GM19238 (cell line): ENCODE data around the gene EIF4EBP3.

Experiments used
- DNase-seq: peaks from one replicate; pipeline ENCODE4 v3.0.0; 2011; ENCODE audit warnings: low spot score; ENCODE audit not compliant: insufficient read length

The EIF4EBP3 gene

DNA sequence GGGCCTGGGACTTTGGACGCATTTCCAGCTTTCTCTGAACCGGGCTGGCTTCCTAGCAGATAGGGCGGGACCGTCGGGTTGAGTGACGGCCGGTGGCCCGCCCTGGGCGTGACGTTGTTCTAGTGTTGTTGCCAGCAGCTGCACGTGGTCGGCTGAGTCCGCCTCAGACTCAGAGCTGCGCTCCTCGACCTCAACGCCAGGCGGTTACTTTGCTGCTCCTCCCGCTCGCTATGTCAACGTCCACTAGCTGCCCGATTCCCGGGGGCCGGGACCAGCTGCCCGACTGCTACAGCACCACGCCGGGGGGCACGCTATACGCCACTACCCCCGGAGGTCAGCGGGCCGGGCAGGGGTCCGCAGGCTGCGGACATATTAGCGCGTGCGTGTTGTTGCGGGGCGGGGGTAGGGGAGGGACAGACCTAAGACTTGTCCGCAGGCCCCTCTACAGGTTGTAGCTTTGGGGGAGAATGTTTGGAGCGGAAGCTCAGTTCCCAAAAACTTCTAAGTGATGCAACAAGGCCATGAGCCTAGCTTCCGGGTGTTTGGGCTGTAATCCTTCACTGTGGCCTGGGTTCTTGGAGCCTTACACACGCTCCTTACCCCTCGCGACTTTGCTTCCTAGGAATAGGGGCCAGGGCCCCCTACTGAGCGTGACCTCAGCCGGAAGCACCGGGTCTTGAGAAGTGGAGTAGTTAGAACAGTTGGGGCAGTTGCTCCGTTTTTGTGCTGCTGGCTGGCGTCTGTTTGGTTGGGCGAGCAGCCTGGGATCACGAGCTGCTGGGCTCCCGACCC lies at the start of gene EIF4EBP3:
TSS of gene EIF4EBP3 (plus strand) at position 155 of the 792 bp plus-strand sequence. CDS start at position 231, 76 bp downstream.
- DNase-seq = peak; percentile 81

DNA sequence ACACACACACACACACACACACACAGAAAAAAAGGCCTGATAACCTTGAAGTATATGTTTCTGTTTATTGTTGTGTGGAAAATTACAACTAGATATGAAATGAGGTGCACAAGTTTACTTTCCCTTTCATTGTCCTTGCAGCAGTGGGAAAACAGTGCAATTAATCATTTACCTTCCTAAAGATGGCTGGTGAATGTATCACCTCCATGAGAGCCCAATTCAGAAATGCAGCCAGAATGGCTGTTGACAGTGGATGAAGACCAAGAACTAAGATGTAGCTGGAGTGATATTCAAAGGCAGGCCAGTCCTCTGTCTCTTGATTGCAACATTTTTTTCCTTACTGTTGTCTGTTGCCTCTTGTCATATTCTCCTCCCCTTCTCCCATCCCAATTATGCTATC lies 49.6 kb upstream of the EIF4EBP3 start:
- DNase-seq = no peak

DNA sequence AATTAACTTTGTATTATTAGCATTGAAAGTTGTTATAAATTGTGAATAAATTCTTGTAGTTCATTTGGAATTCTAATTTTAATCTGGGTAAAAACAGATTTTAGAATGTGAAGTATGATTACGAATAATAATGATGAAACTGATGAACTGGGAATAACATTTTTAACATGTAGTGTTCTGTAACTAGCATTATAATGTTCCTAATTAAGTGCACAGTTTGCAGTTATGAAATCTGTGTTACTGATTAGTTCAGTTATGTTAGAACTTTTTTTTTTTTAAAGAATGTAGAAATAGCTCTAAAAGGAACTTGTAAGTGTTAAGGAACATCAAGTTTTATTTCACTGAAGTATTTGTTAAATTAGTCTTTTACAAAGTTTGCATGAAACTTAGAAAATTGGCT lies 48.9 kb upstream of the EIF4EBP3 start:
- DNase-seq = no peak

DNA sequence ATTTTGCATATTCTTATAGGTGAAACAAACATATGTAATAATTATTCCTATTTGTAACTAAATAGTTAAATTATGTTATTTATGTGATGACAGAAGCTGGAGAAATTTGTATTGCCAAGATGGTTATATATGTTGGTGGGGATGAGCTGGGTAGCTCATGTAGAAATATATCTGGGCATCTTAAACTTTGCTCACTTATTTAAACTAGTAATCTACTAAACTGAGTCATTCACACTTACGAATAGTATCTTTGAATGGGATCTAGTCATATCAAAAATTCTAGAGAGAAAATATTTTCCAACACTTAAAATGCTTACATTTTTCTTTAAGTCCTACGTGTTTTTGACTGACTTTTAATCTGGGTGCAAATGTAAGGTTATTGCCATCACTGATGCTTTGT lies 44.6 kb upstream of the EIF4EBP3 start:
- DNase-seq = no peak

DNA sequence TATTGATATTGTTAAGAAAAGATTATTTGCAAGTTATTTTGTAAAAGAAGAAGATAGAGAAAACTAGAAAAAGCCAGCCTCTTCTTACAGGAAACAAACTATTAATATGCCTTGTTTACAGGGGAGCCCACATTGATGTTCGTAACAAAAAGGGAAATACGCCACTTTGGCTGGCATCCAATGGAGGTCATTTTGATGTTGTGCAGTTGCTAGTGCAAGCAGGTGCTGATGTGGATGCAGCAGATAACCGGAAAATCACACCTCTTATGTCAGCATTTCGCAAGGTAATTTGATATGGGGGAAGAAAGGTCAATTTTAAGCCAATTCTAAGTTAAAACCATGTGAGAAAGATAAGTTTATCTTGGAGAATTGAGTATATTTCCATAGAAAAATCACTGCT lies 37.6 kb upstream of the EIF4EBP3 start:
- DNase-seq = no peak

DNA sequence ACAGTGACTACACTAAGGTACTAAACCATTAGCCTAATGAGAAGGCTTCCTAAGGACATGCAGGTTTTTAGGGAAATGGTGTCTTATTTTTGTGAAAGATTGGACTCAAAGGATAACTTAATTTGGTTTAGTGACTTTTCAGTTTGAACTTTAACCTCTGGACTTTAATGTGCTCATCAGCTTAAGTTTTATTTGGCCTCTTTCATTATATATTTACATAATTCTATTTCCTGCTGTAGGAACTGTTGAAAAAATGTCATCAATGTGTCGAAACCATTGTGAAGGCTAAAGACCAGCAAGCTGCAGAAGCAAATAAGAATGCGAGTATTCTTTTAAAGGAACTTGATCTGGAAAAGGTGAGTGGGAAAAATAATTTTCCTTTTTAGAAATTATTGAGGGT lies 34.3 kb upstream of the EIF4EBP3 start:
- no peak for DNase-seq

DNA sequence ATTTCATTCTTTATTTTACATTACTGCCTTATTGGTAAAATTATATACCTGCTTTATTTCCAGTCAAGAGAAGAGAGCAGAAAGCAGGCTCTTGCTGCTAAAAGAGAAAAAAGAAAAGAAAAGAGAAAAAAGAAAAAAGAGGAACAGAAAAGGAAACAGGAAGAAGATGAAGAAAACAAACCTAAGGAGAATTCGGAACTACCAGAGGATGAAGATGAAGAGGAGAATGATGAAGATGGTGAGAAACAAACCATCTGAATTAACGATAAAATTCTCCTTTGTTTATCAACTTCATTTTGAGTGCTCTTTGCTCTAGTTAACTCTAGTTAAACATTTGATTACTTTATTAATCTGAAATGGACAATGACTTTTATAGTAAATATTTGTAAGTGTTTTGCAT lies 23.5 kb upstream of the EIF4EBP3 start:
- DNase-seq = no peak

DNA sequence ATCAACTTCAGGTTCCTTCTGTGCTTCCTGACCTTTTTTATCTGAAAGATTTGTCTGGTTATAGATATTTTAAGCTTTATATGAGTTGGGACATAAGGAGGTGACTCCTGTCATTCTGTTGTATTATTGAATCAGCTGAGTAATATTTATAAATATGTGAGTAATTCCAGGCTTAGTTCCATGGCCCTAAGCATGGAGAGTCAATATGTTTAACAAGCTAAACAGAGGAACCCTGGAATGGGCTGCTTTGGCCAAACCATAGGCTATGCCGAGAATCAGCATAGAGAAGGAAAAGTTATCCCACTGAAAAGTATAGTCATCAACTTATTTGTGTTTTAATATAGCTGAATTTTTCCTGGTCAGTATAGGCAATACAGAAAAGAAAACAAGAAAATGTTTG lies 7.2 kb upstream of the EIF4EBP3 start:
- DNase-seq = no peak

DNA sequence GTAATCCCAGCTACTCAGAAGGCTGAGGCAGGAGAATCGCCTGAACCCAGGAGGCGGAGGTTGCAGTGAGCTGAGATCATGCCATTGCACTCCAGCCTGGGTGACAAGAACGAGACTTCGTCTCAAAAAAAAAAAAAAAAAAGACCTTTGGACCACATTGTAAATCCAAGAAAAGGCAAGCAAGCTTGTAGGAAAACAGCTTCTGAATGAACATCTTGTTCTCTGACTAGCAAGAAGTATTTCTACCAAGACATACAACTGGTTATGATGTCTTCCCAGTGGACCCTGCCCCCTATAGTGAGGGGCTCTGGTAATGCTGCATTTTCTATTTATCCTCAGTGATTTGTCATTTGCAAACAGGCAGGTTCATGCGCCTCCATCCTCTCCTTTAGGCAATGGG lies 4.5 kb upstream of the EIF4EBP3 start:
- no peak for DNase-seq

DNA sequence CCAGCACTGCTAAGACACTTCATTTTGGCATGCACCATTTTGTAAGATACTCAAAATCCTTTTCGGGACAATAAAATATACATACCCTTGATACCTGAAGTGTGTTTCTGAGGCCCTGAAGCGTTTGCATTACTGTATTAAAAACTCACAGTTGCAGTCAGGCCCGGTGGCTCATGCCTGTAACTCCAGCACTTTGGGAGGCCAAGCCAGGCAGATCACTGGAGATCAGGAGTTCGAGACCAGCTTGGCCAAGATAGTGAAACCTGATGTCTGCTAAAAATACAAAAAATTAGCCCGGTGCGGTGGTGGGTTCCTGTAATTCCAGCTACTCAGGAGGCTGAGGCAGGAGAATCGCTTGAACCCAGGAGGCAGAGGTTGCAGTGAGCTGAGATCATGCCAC lies 2.5 kb upstream of the EIF4EBP3 start:
- DNase-seq = no peak

DNA sequence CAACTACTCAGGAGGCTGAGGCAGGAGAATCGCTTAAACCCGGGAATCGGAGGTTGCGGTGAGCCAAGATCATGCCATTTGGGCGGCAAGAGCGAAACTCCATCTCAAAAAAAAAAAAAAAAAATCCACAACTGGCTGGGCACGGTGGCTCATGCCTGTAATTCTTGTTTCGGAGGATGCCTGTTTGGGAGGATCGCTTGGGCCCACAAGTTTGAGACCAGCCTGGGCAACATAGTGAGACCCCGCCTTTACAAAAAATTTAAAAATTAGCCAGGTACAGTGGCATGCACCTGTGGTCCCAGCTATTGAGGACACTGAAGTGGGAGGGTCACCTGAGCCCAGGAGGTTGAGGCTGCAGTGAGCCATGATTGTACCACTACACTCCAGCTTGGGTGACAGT lies 1.9 kb upstream of the EIF4EBP3 start:
- no peak for DNase-seq

DNA sequence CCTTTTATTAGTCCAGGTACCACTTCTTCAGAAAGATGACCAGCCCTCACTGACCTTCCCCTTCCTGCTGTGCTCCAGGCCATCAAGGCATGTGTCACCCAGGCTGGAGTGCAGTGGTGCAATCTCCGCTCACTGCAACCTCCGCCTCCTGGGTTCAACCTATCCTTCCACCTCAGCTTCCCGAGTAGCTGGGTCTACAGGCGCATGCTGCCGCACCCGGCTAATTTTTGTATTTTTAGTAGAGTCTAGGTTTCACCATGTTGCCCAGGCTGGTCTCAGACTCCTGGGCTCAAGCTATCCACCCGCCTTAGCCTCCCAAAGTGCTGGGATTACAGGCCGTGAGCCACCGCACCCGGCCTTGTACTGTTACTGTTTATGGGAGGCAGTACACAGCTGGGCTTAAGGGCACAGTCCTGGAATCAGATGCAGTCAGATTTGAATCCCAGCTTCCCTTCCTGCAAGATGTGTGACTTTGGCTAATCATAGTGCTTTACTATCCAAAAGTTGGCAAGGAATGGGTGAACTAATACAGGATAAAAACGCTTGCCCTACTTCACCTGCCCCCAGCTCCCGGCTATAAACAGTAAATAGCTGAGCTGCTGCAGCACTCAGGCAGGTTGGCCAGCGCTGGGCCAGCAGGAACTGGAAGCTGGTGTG lies 483 bp upstream of the EIF4EBP3 start:
- no peak for DNase-seq

DNA sequence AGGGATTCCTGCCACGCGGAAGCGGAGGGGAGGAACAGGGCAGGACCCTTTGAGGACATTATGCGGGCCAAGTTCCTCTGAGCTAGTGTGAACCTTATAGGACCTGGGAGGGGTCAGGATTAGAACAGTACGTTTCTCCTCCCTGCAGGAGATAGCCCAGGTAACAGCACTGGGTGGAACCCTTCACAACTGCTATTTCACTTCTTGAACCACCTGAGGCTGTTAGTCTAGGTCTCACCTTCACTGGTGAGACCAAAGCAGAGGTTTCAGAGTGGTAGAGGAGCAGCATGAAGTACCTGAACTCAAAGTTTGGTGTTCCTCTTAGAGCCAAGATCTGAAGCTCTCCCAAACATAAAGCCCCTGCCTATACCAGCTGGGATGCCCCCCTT lies 832 bp downstream of the EIF4EBP3 start:
- DNase-seq = no peak

DNA sequence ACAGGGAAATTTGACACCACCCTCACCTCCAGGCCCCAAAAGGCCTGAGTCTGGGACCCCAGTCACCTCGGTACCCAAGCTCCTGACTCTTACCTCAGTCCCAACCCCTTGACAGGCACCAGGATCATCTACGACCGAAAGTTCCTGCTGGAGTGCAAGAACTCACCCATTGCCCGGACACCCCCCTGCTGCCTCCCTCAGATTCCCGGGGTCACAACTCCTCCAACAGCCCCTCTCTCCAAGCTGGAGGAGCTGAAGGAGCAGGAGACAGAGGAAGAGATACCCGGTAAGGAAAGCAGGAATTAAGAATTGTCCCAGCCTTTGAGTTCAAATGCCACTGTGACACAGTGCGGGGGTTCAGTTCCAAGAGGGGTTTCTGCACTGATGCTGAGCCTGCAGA lies 1.3 kb downstream of the EIF4EBP3 start:
- no peak for DNase-seq

DNA sequence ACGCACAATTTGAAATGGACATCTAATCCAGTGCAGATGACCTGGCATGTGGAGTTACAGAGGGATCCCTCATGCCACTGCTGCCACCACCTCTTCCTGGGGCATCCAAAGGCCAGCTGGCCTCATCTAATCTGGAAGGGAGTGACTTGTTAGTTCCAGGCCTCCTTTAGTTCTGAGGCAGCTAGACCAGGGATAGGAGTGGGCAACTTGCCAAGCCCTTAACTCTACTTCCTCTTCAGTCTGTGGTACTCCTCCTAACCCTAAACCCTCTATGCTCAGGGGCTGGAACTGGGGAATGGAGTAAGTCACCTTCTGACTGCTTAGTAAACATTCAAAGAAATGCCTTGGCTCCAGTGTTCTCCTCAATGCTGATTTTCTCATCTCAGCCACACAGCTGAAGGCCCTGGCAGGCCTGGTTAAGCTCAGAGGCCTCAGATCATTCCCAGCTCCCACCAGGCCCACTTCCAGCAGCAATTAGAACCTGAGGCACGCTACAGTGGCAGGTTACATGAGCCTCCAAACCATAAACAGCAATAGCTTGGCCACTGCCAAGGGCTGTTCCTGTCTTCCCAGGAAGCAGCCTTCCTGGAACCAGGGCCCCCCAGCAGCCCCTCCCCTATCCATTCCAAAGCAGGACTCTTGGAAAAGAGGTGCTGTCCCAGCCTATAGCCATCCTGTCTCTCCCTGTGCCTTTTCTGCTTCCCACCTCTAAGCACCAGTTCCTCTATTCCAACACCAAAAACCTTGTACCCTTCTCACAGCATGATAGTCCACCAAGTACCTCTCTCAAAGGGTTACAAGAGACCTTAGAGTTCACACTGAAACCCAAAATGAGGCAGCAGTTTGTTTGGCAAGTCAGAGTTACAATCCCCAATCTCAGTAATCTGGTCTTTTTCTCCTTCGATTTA lies 2.0 kb downstream of the EIF4EBP3 start:
- no peak for DNase-seq

DNA sequence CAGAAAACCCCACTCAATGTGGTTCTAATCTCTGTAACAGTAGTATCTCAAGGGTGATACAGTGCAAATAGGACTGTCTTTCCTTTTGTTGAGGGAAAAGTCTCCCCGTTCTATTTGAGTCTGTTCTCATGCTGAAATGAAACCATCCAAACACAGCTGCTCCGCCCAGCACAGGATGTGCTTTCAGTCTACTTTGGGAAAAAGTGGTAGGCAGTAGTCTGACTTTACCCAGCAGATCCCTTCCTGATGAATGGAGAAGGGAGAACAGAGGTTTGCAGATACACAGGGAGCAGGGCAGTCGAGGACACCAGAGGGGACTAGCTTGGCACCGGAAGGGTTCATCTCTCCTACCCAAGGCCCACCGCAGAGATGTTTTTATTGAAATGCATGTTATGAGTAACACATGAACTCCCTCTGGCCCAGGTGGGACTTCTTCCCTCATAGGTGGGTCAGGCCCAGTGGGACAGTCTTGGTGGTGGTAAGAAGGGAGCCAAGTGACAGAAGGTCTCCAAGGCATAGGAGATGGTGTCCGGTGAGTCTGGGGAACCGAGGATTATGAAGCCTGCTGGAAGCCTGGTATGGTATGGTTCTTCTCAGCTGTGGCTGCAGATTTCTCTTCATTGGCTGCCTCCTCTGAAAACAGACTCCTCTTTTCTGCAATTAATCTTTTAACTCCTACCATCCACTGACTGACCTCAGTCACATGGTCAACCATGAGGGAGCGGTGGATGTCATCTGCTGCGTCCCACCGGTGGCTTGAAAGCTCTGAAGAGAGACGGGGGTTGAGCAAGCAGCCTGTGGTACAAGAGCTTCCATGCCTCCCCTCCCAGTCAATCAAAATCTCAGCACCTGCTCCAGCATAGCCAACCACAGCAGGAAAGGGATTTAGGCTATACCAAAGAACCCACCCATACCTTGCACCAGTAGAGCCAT lies 3.0 kb downstream of the EIF4EBP3 start:
- DNase-seq = no peak

DNA sequence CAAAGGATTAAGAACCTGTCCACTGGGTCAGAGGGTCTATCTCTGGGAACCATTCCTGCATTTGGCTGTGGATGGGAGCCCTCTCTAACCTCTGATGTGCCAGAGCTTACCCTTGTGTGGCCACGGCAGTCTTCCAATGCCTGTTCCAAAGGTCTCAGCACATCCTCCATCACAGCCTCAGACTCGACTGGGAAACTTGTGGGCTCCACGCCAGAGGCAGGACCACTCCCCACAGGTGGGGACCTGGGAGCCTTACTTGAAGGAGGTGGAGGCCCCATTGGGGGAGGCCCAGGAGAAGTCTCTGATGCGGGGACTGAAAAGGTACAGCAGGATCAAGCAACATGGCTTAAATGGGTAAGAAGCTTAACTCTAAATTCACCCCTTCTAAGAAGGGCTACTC lies 4.4 kb downstream of the EIF4EBP3 start:
- DNase-seq = no peak

DNA sequence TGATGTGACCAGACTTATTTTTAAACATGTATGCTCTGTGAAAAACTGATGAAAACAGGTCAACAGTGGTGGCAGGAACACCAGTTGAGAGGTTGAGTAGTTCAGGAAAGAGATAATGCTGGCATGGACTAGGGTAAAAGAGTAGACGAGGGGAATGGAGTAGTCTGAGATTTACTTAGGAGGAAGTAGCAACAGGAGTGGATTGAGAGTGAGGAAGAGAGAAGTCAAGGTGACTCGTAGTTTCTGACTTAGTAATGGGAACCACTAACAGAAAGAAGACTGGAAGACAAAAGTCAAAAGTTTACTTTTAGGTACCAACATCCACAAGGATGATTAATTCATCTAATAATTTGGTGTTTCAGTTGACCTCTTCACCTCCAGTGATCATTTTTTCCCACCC lies 6.2 kb downstream of the EIF4EBP3 start:
- no peak for DNase-seq

DNA sequence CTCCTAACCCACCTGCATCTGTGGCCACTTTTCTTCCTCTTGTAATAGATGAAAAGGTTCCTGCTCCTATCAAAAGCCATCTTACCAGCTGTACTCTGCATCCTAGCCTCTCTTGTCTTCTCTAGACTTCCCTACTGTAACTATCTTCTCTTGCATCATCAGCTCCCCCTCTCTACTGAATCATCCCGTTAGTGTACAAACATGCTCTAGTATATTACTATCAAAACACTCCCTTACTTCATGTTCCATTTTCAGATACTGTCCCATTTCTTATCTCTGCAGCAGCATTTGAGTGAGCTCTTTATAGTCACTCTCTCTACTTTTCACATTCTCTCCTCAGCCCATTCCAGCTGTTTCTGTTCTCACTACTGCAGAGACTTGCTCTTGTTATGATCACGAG lies 7.0 kb downstream of the EIF4EBP3 start:
- DNase-seq = no peak

DNA sequence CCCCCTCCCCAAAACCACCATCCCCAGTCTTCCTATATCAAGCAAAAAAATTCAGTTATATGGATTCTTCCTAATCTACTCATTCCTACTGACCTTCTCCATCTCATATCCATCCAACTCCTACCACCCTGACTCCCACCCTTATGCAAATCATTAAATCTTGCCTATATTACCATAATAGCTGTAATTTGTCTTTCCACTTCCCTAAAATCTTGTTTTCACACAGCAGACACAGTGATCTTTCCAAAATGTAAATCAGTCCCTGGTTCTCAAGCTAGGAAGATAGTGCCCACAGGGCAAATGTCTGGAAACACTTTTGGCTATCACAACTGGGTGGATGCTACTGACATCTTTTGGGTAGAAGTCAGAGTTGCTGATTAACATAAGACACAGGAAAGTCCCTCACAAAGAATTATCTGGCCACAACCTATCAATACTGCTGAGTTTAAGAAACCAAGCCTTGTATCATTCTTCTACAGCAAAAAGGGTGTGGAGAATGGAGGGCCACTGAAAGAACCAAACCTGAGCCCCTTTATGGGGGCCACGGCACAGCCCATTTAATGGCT lies 8.4 kb downstream of the EIF4EBP3 start:
- no peak for DNase-seq

DNA sequence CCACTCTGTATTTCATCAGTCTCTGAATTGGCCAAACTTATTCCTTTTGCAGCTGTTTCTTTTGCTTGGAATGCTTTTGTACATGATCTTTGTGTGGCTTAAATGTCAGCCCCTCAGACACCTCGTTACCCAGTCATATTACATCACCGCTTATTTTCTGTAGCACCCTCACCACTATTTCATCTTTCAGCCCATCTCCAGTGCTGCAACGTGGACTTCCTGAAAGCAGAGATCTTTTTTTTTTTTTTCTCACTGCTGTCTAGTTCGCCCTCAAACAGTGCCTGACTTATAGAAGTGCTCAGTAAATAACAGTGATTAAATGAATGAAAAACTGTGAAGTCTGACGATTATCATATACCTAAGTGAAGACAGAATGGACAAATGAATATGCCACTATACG lies 9.0 kb downstream of the EIF4EBP3 start:
- DNase-seq = no peak
